ENCODE results near the gene ZNF763.
A peak's percentile ranks its signal among the peaks of the same experiment; 100 is the strongest.
"Not testable (repeated sequence)": the region's sequence is repeated elsewhere in the genome, so short reads cannot be mapped to it uniquely, and the experiment has no call there.

Gene ZNF763

DNA sequence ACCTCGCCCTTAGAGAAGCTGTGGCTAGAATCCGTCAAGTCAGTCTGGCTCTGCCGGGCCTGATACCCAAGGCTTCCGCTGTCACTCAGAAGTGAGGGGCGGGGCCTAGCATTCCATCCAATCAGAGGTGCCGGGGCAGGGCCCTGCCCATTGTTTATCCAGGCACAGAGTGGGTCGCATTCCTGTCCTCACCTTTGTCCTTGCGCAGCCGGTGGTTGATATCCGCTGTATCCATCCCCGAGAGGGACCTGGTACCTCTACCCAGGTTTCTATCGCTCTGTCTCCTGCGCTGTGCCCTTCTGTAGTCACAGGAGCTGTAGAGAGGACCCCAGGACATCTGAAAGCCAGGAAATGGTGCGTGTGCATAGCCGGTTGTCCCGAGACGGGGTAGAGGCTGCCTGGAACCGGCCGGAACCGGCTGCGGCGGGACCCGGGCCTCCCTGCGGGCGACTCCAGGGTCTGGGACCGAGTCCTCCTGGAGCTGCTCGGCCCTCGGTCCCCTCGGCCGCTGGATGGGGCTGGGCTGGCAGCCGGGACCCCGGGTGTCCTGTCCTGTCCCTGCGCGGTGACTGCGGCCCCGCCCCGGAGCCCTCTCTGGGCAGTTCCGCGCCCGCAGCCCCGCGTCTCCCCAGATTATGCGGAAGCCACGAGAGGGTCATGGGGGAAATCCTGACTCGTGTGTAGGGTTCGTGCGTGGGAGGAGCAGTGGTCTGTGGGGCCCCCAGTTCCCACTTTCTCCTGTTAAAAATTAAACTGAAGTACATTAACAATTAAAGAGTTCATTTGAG is at the start of gene ZNF763:
TSS of gene ZNF763 (plus strand) at position 183 of the 788 bp plus-strand sequence. CDS start at position 352, 169 bp downstream.
- DNase-seq, result peak; percentile 80

DNA sequence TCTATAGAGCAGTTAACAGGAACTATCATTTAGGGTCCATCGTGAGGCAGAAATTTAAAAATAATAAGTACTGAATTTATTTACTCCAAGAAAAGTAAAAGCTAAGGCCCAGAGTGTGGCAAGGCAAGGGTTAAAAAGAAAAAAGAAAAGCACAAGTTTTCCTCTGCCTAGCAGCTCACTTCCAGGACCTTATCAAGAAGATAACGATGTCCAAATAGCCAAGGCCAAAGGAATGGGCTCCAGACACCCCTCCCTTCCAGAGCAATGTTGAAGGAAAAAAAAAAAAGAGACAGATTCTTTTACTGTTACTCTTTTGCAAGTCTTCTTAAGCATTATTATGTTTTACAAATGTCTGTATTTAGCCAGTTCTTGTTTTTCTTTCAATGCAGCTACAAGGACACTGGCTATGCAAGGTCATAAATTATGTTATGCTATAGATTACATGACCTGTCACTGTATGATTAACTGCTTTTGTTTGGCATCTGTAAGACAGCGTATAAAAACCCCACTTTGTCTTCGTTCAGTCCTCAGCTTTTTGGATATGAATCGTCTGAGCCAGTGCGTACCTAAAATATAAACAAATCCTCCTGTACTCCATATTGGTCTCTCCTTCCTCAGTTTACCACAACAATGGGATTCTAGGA is 42.9 kb upstream of the ZNF763 start:
- DNase-seq, result no peak

DNA sequence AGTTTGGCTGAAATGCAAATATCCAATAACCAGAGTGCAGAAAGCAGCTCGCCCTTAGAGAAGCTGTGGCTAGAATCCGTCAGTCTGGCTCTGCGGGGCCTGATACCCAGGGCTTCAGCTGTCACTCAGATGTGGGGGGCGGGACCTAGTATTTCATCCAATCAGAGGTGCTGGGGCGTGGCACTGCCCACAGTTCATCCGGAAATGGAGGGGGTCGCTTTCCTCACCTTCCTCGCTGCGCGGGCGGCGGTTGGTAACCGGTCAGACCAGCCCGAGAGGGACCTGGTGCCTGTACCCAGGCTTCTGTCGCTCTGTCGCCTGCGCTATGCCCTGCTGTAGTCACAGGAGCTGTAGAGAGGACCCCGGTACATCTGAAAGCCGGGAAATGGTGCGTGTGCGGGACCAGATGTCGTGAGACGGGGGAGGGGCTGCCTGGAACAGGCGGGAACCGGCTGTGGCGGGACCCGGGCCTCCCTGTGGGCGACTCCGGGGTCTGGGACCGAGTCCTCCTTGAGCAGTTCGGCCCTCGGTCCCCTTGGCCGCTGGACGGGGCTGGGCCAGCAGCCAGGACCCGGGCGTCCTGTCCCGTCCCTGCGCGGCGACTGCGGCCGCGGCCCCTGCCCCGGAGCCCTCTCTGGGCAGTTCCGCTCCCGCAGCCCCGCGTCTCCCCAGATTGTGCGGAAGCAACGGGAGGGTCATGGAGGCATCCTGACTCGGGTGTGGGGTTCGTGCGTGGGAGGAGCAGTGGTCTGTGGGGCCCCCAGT is 39.8 kb upstream of the ZNF763 start, which contains the start of gene ZNF700:
TSS of gene ZNF700 (plus strand) at position 222 of the 765 bp plus-strand sequence. CDS start at position 326, 104 bp downstream.
- peak; percentile 94 for DNase-seq

DNA sequence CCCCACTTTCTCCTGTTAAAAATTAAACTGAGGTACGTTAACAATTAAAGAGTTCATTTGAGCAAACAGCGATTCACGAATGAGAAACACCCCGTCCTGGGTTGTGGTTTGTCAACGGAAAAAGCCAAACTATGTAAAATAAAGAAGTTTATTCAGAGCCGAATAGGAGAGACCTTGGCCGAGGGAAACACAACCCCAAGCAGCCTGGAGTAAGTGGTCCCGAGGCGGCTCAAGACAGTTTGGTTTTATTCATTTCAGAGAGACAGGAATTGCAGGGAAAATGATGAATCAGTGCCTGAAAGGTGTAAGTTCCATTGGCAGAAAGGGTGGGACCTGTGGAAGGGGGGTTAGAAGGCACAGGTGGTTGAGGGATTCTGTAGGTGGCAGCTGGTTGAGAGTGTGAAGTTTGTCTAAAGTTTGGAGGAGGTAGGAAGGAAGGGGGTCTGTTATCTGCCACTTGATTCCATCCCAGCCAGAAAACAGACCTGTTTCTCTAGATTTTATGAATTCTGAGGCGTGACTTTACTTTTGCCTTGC is 39.1 kb upstream of the ZNF763 start:
- not testable (repeated sequence) for DNase-seq

DNA sequence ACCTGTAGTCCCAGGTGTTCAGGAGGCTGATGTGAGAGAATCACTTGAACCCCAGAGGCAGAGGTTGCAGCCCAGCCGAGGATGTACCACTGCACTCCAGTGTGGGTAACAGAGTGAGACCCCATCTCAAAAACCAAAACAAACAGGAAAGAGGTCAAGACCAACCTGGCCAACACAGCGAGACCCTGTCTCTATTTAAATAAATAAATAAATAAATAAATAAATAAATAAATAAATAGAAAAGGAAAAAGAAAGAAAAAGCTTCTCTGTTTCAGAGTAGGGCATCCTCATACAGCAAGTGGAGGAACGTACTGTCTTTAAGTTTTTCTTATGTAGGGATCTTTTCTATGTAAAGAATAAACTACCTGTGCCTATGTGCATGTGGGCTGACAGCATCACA is 37.6 kb upstream of the ZNF763 start:
- no peak for DNase-seq

DNA sequence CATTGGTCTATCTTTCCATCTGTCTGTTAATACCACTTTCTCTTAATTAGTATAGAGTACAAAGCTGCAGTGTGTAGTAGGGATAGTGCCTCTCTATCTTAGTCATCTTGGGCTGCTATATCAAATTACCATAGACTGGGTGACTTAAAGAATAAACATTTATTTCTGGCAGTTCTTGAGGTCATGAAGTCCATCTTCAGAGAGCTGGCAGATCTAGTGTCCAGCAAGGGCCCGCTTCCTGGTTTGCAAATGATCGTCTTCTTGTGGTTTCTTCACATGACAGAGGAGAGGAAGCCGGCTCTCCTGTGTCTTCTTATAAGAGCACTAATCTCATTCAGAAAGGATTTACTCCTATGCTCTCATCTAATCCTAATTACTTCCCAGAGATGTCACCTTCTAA is 33.8 kb upstream of the ZNF763 start:
- DNase-seq, result no peak

DNA sequence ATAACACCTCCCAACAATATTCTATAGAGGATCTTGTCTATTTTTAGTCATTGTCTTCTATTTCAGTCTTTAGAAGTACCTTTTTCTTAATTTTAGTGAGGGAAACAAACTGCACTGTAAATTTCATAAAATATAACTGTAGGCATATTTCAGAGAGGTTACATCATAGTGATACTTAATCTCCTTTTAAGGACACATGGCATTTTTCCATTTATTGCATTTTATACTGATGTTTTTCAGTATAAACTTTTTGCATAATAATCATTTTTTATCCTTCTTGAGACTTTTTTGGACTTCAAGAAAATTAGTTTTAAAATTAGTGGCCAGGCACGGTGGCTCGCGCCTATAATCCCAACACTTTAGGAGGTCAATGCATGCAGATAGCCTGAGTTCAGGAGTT is 33.3 kb upstream of the ZNF763 start:
- no peak for DNase-seq

DNA sequence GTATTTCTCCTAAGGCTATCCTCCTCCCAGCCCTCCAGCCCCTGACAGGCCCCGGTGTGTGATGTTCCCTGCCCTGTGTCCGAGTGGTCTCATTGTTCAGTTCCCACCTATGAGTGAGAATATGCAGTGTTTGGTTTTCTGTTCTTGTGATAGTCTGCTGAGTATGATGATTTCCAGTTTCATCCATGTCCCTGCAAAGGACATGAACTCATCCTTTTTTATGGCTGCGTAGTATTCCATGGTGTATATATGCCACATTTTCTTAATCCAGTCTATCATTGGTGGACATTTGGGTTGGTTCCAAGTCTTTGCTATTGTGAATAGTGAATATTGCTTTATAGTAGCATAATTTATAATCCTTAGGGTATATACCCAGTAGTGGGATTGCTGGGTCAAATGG is 29.0 kb upstream of the ZNF763 start:
- DNase-seq, result not testable (repeated sequence)

DNA sequence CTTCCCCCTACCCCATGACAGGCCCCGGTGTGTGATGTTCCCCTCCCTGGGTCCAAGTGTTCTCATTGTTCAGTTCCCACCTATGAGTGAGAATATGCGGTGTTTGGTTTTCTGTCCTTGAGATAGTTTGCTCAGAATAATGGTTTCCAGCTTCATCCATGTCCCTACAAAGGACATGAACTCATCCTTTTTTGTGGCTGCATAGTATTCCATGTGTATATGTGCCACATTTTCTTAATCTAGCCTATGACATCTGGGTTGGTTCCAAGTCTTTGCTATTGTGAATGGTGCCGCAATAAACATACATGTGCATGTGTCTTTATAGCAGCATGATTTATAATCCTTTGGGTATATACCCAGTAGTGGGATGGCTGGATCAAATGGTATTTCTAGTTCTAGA is 26.5 kb upstream of the ZNF763 start:
- not testable (repeated sequence) for DNase-seq

DNA sequence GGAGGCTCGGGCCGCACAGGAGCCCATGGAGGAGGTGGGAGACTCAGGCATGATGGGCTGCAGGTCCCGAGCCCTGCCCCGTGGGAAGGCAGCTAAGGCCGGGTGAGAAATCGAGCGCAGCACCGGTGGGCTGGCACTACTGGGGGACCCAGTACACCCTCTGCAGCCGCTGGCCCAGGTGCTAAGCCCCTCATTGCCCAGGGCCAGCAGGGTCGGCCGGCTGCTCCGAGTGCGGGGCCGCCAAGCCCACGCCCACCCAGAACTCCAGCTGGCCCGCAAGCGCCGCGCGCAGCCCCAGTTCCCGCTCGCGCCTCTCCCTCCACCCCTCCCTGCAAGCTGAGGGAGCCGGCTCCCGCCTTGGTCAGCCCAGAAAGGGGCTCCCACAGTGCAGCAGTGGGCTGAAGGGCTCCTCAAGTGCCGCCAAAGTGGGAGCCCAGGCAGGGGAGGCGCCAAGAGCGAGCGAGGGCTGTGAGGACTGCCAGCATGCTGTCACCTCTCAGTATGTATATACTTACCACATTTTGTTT is 23.4 kb upstream of the ZNF763 start:
- not testable (repeated sequence) for DNase-seq

DNA sequence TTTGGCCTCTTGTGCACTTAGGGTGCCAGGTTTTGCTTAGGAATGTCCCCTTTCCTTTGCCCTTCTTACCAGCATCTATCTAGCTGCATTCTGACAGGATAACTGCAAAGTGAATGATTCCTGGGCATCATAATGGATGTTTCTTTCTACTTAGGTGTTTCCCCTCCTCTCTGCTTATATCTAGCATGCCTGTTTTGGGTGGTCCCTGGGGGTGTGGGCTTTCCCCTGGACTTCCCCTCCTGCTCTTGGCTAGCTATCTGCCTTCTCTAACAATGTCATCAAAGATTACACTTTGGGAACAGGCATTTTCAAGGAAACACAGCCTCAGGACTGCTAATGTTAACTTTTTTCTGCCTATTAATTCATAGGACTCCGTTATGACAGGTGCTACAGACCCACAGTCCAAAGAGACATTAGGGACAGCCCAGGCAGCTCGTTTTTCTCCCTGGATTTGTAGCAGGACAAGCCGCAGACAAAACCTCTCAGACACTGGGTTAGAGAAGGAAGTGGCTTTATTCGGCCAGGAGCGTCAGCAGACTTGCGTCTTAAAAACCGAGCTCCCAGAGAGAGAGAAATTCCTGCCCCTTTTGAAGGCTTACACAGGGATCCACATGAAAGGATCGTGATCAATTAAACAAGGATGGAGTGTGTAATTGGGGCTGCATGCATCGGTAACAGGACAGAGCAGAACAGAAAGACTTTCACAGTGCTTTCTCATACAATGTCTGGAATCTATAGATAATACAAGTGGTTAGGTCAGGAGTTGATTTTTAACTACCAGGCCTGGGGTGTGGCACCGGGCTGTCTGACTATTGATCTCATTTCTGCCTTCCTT is 22.6 kb upstream of the ZNF763 start:
- no peak for DNase-seq

DNA sequence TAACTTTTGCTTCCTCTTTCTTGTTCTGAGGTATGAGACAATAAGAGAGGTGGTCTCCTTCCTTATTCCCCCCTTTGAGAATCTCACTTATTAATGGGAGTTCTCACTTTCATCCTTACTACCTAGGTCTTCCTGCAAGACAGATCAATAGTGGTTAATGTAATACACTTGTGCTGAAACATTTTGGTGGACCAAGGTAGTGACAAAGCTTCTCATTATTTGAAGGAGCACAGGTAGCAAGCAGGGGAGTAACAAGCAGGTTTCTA is 22.1 kb upstream of the ZNF763 start:
- no peak for DNase-seq

DNA sequence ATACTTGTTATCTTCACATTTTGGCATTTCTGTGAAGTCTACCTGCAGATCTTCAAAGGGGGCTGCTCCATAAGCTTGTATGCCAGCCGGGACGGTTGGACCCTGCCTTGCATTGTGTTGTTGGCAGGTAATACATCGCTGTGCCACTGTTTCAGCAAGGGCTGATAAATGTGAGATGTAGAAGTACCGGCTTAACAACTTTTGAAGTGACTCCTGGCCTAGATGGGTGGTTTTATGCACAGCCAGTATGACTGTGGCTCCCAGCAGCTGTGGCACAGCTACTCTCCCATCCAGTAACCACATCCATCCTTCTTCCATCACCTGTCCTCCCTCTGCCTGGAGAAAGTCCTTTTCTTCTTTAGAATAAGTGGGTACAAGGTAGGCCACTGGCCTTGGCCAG is 20.2 kb upstream of the ZNF763 start:
- DNase-seq, result no peak

DNA sequence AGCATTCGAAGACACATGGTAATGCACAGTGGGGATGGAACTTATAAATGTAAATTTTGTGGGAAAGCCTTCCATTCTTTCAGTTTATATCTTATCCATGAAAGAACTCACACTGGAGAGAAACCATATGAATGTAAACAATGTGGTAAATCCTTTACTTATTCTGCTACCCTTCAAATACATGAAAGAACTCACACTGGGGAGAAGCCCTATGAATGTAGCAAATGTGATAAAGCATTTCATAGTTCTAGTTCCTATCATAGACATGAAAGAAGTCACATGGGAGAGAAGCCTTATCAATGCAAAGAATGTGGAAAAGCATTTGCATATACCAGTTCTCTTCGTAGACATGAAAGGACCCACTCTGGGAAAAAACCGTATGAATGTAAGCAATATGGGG is 16.2 kb upstream of the ZNF763 start:
- DNase-seq, result no peak

DNA sequence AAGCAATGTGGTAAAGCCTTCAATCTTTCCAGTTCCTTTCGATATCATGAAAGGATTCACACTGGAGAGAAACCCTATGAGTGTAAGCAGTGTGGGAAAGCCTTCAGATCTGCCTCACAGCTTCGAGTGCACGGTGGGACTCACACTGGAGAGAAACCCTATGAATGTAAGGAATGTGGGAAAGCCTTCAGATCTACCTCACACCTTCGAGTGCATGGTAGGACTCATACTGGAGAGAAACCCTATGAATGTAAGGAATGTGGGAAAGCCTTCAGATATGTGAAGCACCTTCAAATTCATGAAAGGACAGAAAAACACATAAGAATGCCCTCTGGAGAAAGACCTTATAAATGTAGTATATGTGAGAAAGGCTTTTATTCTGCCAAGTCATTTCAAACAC is 15.6 kb upstream of the ZNF763 start:
- DNase-seq, result no peak

DNA sequence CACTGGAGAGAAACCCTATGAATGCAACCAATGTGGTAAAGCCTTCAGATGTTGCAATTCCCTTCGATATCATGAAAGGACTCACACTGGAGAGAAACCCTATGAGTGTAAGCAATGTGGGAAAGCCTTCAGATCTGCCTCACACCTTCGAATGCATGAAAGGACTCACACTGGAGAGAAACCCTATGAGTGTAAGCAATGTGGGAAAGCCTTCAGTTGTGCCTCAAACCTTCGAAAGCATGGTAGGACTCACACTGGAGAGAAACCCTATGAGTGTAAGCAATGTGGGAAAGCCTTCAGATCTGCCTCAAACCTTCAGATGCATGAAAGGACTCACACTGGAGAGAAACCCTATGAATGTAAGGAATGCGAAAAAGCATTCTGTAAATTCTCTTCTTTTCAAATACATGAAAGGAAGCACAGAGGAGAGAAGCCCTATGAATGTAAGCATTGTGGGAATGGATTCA is 15.2 kb upstream of the ZNF763 start:
- not testable (repeated sequence) for DNase-seq

DNA sequence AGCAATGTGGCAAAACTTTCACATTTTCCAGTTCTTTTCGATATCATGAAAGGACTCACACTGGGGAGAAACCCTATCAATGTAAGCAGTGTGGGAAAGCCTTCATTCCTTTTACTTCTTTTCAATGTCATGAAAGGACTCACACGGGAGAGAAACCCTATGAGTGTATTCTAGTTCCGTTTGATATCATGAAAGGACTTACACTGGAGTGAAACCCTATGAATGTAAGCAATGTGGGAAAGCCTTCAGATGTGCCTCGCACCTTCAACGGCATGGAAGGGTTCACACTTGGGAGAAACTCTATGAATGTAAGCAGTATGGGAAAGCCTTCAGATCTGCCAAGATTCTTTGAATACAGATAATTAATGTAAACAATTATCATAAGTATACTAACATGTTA is 14.5 kb upstream of the ZNF763 start:
- DNase-seq, result no peak

DNA sequence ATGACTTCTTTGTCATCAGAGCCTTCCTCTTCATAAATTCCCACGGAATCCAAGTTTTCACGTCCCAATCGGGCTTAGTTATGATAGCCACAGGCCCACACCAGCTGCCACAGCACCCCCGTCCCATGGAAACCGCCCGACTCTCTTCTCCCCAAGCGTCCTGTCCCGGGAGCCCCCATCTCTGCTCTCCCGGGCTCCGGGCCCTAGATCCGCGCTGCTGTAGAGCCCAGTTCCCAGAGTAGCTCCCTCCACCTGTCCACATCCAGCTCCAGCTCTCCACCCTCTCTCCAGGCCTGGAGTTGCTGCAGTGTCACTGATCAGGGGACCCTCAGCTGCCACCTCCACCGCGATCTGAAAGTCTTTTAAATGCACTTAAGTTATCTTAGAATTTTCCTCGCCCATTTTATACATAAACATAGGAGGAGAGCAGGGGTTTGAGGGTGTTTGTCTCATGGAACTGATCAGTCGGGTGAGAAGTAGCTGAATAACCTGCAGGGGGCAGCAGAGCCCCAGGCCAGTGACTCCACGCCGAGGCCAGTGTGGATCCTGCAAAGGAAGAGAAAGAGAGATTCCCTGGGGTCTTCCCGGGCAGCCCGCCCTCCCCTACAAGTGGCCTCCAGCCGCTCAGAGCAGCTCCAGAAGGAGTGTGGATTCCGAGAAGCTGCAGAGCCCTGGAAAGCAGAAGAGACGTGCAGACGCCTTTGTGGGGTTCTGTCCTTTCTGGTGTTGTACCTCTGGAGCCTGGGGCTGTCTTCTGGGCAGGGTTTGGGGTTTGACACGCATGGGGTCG is 1.1 kb upstream of the ZNF763 start:
- no peak for DNase-seq

DNA sequence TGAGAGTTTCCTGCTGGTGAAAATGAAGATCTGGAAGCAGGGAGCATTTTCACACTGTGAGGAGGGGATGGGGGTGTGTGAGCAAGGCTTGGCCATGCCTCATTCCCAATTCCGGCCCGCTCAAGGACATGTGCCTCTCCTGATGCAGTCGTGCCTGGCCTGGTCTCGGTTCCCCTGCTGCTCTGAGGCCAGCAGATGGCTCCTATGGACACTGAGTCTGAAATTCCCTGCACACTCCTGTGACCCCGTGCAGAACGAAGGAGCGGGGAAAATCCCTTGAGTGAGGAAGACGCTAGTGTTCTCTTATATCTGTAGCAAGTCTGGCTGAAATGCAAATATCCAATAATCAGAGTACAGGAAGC is 363 bp upstream of the ZNF763 start:
- no peak for DNase-seq

DNA sequence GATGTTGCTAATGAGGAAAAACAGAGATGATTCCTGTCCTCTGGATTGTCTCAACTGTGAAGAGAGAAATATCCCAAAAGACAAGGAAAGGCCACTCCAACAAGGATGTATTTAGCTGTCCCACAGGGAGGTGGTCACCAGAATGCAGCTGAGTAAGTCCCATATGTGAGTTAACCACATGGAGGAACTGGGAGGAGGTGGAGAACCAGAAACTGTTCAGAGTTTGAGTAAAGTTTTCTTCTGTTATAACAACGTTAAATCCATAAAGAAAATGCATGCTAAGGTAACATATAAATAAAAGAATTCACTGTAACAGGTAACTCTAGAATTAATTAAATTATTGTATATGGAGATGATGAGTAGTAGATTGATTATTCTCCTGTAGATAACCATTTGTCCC is 5.3 kb downstream of the ZNF763 start:
- no peak for DNase-seq

DNA sequence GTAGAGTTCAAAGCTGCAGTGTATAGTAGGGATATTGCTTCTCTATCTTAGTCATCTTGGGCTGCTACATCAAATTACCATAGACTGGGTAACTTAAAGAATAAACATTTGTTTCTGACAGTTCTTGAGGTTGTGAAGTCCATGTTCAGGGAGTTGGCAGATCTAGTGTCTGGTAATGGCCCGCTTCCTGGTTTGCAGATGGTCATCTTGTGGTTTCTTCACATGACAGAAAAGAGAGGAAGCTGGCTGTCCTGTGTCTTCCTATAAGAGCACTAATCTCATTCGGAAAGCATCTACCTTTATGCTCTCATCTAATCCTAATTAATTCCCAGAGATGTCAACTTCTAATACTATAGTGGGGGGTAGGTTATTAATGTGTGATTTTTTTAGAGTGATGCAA is 6.2 kb downstream of the ZNF763 start:
- DNase-seq, result no peak
